Activated naive CD4-positive, alpha-beta T cell treated with Interleukin-2 at 50 U/mL for 16 hours (primary cell): ENCODE measurements around the gene ALCAM.
"Not testable (repeated sequence)": the region's sequence is repeated elsewhere in the genome, so short reads cannot be mapped to it uniquely, and the experiment has no call there.

ENCODE experiments used
- DNase-seq: peaks from one replicate; pipeline ENCODE4 v3.0.0-alpha.2; 2020

ALCAM gene

GRCh38 chr3:105602286-105602685 is 235.6 kb downstream of the ALCAM start:
- not testable (repeated sequence) for DNase-seq

GRCh38 chr3:105603516-105603915 is 236.8 kb downstream of the ALCAM start:
- not testable (repeated sequence) for DNase-seq

GRCh38 chr3:105606016-105606415 is 239.3 kb downstream of the ALCAM start:
- DNase-seq, result no peak

- no peak for DNase-seq
Measured at GRCh38 chr3:105608623-105609022, 241.9 kb downstream of the ALCAM start.

GRCh38 chr3:105610473-105610872 is 243.8 kb downstream of the ALCAM start:
- no peak for DNase-seq

- DNase-seq, result no peak
Measured at GRCh38 chr3:105611304-105612192, 244.8 kb downstream of the ALCAM start.

GRCh38 chr3:105613120-105613519 is 246.4 kb downstream of the ALCAM start:
- no peak for DNase-seq

- no peak for DNase-seq
Measured at GRCh38 chr3:105614288-105615030, 247.8 kb downstream of the ALCAM start.

- no peak for DNase-seq
Measured at GRCh38 chr3:105615814-105616213, 249.1 kb downstream of the ALCAM start.

GRCh38 chr3:105616374-105617121 is 249.8 kb downstream of the ALCAM start:
- no peak for DNase-seq

- no peak for DNase-seq
Measured at GRCh38 chr3:105618556-105618955, 251.8 kb downstream of the ALCAM start.

GRCh38 chr3:105619651-105620050 is 252.9 kb downstream of the ALCAM start:
- no peak for DNase-seq

- no peak for DNase-seq
Measured at GRCh38 chr3:105620236-105620635, 253.5 kb downstream of the ALCAM start.

GRCh38 chr3:105622169-105622568 is 255.5 kb downstream of the ALCAM start:
- no peak for DNase-seq
